Neural cell (in vitro differentiated cells): ENCODE data around the gene LIG3. TPM values are rescaled to one million over a fixed set of nuclear protein-coding genes. Genes with fewer than 3 reads are reported as not detected.

Source experiments
- H2AFZ ChIP-seq: fragments of 200-600, 300-800 bp; sonication (generic), shearing (Covaris generic); 2 replicates; pipeline ENCODE4 v1.6.0; 2014; ENCODE audit warnings: low read depth, mild to moderate bottlenecking, antibody characterized with exemption, low read length, moderate library complexity
- H3F3A ChIP-seq: fragments of 200-600 bp; shearing (Covaris generic); 2 replicates; pipeline ENCODE4 v1.6.1; 2016; ENCODE audit warnings: mild to moderate bottlenecking, moderate library complexity, mixed read lengths, antibody characterized with exemption, low read length; ENCODE audit not compliant: insufficient read depth, poor library complexity, severe bottlenecking
- H3K27ac ChIP-seq: fragments of 200-600, 300-800 bp; sonication (generic), shearing (Covaris generic); 2 replicates; pipeline ENCODE4 v1.5.1; 2014; ENCODE audit warnings: mild to moderate bottlenecking, low read length, moderate library complexity
- H3K27me3 ChIP-seq: fragments of 300-800, 200-600 bp; sonication (generic), shearing (Covaris generic); 2 replicates; pipeline ENCODE4 v1.6.0; 2014; ENCODE audit warnings: mild to moderate bottlenecking, low read depth, low read length, moderate library complexity; ENCODE audit not compliant: insufficient read depth
- H3K36me3 ChIP-seq: fragments of 300-800, 200-600 bp; sonication (generic), shearing (Covaris generic); 2 replicates; pipeline ENCODE4 v1.5.1; 2014; ENCODE audit warnings: mild to moderate bottlenecking, antibody characterized with exemption, low read length, moderate library complexity; ENCODE audit not compliant: insufficient read depth
- H3K4me2 ChIP-seq: fragments of 300-800, 200-600 bp; sonication (generic), shearing (Covaris generic); 2 replicates; pipeline ENCODE4 v1.6.0; 2014; ENCODE audit warnings: mild to moderate bottlenecking, low read length
- H3K4me3 ChIP-seq: fragments of 300-800, 200-600 bp; sonication (generic), shearing (Covaris generic); 2 replicates; pipeline ENCODE4 v1.5.1; 2014; ENCODE audit warnings: mild to moderate bottlenecking, low read length, moderate library complexity
- H3K79me2 ChIP-seq: fragments of 200-600 bp; shearing (Covaris generic); replicated peaks from 2 replicates; pipeline ENCODE4 v1.6.0; 2014; ENCODE audit warnings: mild to moderate bottlenecking, low read length, moderate library complexity; ENCODE audit not compliant: insufficient read depth
- H3K9ac ChIP-seq: fragments of 300-800, 200-600 bp; sonication (generic), shearing (Covaris generic); 2 replicates; pipeline ENCODE4 v1.6.1; 2016; ENCODE audit warnings: mild to moderate bottlenecking, low read length, mixed read lengths
- H3K9me2 ChIP-seq: fragments of 200-600 bp; shearing (Covaris generic); 2 replicates; pipeline ENCODE4 v1.6.1; 2016; ENCODE audit warnings: mild to moderate bottlenecking, low read length, mixed read lengths; ENCODE audit not compliant: insufficient read depth
- H3K9me3 ChIP-seq: fragments of 200-600, 300-800 bp; sonication (generic), shearing (Covaris generic); 2 replicates; pipeline ENCODE4 v1.6.1; 2016; ENCODE audit warnings: mild to moderate bottlenecking, mixed run types, low read length, moderate library complexity, mixed read lengths
- H4K20me1 ChIP-seq: fragments of 200-600 bp; shearing (Covaris generic); 2 replicates; pipeline ENCODE4 v1.6.1; 2016; ENCODE audit warnings: mild to moderate bottlenecking, mixed run types; ENCODE audit not compliant: insufficient read depth
- EP300 ChIP-seq: fragments of 450-650 bp; conservative IDR thresholded peaks from 2 replicates; pipeline ENCODE4 v1.6.1; 2014; ENCODE audit warnings: antibody characterized with exemption, mild to moderate bottlenecking, moderate library complexity; ENCODE audit not compliant: poor library complexity, severe bottlenecking
- EZH2 ChIP-seq: fragments of 200-600, 300-800 bp; shearing (Covaris generic), sonication (generic); IDR thresholded peaks from 2 replicates; pipeline ENCODE4 v1.6.1; 2014; ENCODE audit warnings: antibody characterized with exemption, low read length, borderline replicate concordance, mild to moderate bottlenecking; ENCODE audit not compliant: insufficient read depth, poor library complexity, severe bottlenecking
- MXI1 ChIP-seq: fragments of 450-650 bp; conservative IDR thresholded peaks from 2 replicates; pipeline ENCODE4 v1.6.1; 2014; ENCODE audit warnings: antibody characterized with exemption, mild to moderate bottlenecking; ENCODE audit not compliant: poor library complexity, severe bottlenecking
- POLR2AphosphoS5 ChIP-seq: IDR thresholded peaks from 2 replicates; pipeline ENCODE4 v1.6.1; 2012
- RAD21 ChIP-seq: fragments of 450-650 bp; conservative IDR thresholded peaks from 2 replicates; pipeline ENCODE4 v1.6.1; 2014; ENCODE audit warnings: antibody characterized with exemption, mild to moderate bottlenecking, moderate library complexity
- SMC3 ChIP-seq: fragments of 450-650 bp; conservative IDR thresholded peaks from 2 replicates; pipeline ENCODE4 v1.6.1; 2014; ENCODE audit warnings: antibody characterized with exemption, mild to moderate bottlenecking, moderate library complexity; ENCODE audit not compliant: poor library complexity
- TAF1 ChIP-seq: IDR thresholded peaks from 2 replicates; pipeline ENCODE4 v1.6.1; 2012; ENCODE audit warnings: low read depth
- polyA plus RNA-seq: library from polyadenylated mRNA; depleted of rRNA; stranded (reverse); fragments of >200 nt; gene quantifications from 2 replicates; pipeline ENCODE4 v1.2.3, GENCODE V29; 2014
- TF ChIP-seq, protein P1 (sequence below): fragments of 450-650 bp; IDR thresholded peaks from 2 replicates; pipeline ENCODE4 v1.5.1; 2014; ENCODE audit warnings: antibody characterized with exemption, mild to moderate bottlenecking, moderate library complexity; ENCODE audit not compliant: poor library complexity, severe bottlenecking
- TF ChIP-seq, protein P2 (sequence below): IDR thresholded peaks from 2 replicates; pipeline ENCODE4 v1.6.1; 2012; ENCODE audit warnings: borderline replicate concordance

The LIG3 gene
- polyA plus RNA-seq, 1 donor from 2014 or later: 21.8 TPM

DNA sequence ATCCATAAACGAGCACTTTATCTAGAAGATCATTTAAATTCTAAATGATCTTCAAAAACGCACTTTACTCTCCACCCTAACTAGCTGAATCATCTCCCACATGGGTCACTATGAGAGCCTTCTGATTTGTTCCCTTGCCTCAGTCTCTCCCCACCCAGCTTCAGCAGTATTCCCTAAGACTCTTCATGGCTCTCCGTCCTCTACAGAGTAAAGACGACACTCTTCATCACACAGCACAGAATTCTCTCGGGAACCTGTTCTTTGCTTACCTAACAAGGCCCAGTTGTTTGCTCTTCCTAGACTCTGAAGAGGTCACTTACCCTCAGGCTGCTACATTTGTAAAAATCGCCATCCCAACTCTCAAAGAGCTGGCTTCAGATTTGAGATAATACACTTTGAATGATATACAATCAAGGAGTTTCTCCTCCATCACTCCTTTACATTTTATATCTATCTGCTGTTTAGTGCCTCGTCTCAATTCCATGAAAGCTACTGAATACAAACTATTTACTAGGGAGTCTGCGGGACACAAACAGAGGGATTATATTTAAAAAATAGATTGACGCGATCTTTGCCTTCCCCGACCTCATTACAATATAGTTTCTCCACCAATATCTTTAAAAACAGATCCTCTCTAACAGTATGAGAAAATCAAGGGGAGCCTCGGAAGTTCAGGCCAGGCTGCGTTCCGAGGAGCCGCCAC lies 511 bp upstream of the LIG3 start:
- Histone ChIP-seq H3K79me2 (peaks cover 33% of the 10 kb centered on the region), H3K9ac (peak overlapping the region; percentile 94), H2AFZ (peak overlapping the region; percentile 18), H3K9me3 (no peaks in the 10 kb centered on the region), H3K4me3 (peak overlapping the region; percentile 80), H3K9me2 (no peaks in the 10 kb centered on the region), H3K36me3 (no peaks in the 10 kb centered on the region), H3K27ac (peak overlapping the region; percentile 83), H3F3A (no peaks in the 10 kb centered on the region), H3K4me2 (peak overlapping the region; percentile 77), H4K20me1 (no peaks in the 10 kb centered on the region), H3K27me3 (no peaks in the 10 kb centered on the region)
- no peak for TF ChIP-seq EZH2
- no peak for TF ChIP-seq POLR2AphosphoS5
- TF ChIP-seq, protein P1, sequence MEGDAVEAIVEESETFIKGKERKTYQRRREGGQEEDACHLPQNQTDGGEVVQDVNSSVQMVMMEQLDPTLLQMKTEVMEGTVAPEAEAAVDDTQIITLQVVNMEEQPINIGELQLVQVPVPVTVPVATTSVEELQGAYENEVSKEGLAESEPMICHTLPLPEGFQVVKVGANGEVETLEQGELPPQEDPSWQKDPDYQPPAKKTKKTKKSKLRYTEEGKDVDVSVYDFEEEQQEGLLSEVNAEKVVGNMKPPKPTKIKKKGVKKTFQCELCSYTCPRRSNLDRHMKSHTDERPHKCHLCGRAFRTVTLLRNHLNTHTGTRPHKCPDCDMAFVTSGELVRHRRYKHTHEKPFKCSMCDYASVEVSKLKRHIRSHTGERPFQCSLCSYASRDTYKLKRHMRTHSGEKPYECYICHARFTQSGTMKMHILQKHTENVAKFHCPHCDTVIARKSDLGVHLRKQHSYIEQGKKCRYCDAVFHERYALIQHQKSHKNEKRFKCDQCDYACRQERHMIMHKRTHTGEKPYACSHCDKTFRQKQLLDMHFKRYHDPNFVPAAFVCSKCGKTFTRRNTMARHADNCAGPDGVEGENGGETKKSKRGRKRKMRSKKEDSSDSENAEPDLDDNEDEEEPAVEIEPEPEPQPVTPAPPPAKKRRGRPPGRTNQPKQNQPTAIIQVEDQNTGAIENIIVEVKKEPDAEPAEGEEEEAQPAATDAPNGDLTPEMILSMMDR: no peak
- TF ChIP-seq MXI1: no peak
- no peak for TF ChIP-seq EP300
- TF ChIP-seq, protein P2, sequence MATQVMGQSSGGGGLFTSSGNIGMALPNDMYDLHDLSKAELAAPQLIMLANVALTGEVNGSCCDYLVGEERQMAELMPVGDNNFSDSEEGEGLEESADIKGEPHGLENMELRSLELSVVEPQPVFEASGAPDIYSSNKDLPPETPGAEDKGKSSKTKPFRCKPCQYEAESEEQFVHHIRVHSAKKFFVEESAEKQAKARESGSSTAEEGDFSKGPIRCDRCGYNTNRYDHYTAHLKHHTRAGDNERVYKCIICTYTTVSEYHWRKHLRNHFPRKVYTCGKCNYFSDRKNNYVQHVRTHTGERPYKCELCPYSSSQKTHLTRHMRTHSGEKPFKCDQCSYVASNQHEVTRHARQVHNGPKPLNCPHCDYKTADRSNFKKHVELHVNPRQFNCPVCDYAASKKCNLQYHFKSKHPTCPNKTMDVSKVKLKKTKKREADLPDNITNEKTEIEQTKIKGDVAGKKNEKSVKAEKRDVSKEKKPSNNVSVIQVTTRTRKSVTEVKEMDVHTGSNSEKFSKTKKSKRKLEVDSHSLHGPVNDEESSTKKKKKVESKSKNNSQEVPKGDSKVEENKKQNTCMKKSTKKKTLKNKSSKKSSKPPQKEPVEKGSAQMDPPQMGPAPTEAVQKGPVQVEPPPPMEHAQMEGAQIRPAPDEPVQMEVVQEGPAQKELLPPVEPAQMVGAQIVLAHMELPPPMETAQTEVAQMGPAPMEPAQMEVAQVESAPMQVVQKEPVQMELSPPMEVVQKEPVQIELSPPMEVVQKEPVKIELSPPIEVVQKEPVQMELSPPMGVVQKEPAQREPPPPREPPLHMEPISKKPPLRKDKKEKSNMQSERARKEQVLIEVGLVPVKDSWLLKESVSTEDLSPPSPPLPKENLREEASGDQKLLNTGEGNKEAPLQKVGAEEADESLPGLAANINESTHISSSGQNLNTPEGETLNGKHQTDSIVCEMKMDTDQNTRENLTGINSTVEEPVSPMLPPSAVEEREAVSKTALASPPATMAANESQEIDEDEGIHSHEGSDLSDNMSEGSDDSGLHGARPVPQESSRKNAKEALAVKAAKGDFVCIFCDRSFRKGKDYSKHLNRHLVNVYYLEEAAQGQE: no peak
- TF ChIP-seq TAF1: no peak
- TF ChIP-seq RAD21: no peak
- TF ChIP-seq SMC3: no peak

DNA sequence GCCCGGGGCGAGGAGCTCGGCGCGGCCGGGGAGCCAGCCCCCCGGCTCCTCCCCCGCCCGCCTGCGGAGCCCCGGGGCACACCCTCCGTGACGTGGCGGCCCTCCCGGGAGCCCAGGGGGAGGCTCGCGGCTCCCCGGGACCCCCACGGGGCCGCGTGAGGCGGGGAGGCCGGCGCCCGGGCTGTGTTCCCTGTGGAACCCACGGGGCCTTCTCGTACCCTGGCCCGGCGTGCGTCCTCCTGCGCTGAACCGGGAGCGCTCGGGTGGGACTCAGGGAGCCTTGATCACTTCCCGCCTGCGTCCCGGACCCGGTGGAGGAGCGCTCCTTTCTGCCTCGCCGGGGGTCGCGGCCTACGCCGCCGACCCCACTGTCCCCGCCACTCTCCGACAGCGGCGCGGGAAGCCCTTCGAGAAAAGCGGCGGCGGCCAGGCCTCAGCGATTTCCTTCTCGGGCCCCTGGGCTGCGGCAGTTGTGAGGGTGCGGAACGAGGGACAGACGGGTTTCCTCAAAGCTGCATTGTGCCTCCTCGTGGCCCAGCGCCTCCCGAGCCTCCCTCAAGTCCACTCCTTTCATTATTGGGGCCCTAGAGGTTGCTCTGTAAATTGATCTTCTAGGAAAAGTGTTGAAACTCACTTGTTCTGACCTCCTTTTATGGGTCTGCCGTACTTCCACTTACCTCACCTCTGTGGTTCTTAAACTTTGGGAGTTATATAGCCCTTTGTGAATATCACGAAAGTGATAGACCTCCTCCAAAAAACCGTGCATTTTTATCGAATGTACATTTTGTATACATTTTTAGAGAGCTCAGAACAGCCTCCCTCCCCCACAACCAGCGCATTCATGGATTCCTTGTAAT lies 597 bp downstream of the LIG3 start:
- Histone ChIP-seq H3K4me2 (peak overlapping the region; percentile 85), H3K27me3 (no peaks in the 10 kb centered on the region), H3K79me2 (peaks cover 33% of the 10 kb centered on the region), H3K27ac (peak overlapping the region; percentile 83), H3K9ac (peak overlapping the region; percentile 94), H3K9me2 (no peaks in the 10 kb centered on the region), H2AFZ (peak overlapping the region; percentile 34), H3F3A (no peaks in the 10 kb centered on the region), H3K9me3 (no peaks in the 10 kb centered on the region), H3K36me3 (no peaks in the 10 kb centered on the region), H4K20me1 (no peaks in the 10 kb centered on the region), H3K4me3 (peak overlapping the region; percentile 80)
- TF ChIP-seq EP300 (peak; percentile 61), EZH2 (no peak), POLR2AphosphoS5 (no peak), TAF1 (no peak), MXI1 (no peak), RAD21 (peak; percentile 16), SMC3 (peak; percentile 40)
- TF ChIP-seq, protein P2: no peak
- TF ChIP-seq, protein P1: peak; percentile 39
